HCT116 (cell line): ENCODE data around the gene FNDC1. TPM values are rescaled to one million over a fixed set of nuclear protein-coding genes. Genes with fewer than 3 reads are reported as not detected.

Experiments
- ATAC-seq: fragments of 200-7000 bp; cut with Tn5 transposase; 2 replicates; pipeline ENCODE4 v1.9.1; 2020; ENCODE audit warnings: mild to moderate bottlenecking, moderate library complexity
- BruUV-seq: library from RNA; stranded (reverse); fragments of 400-500 nt; replicated peaks from 2 replicates; lab custom pipeline; 2021; lab: Mats Ljungman, UMichigan
- CTCF ChIA-PET: fragments of 300-600 bp; sonication (Branson Sonifier 250); formaldehyde crosslinking; loops from one replicate; lab custom pipeline; 2021; ENCODE audit warnings: antibody characterized with exemption; lab: Charles Lee
- POLR2A ChIA-PET: fragments of 300-600, 350-600 bp; sonication (Branson Sonifier 250); formaldehyde crosslinking; loops from one replicate; lab custom pipeline; 2021; ENCODE audit warnings: antibody characterized with exemption; lab: Charles Lee
- RAD21 ChIA-PET, 2 experiments: fragments of 300-600 bp; sonication (Branson Sonifier 250); formaldehyde crosslinking; loops; one replicate each; lab custom pipeline; 2023; ENCODE audit warnings: low total read pairs in 2 of 2; ENCODE audit not compliant: uncharacterized antibody in 2 of 2, unreplicated experiment in 2 of 2, low non-redundant PET in 1 of 2; lab: Charles Lee
- DNase-seq: peaks from one replicate; pipeline ENCODE4 v3.0.0-alpha.2; 2010; ENCODE audit warnings: low read depth, low spot score
- H2AFZ ChIP-seq: fragments of 200-600 bp; shearing (Covaris generic), sonication (generic); 2 replicates; pipeline ENCODE4 v1.6.1; 2017; ENCODE audit warnings: low read depth, mixed run types, mixed read lengths, antibody characterized with exemption, low read length; ENCODE audit not compliant: poor library complexity, severe bottlenecking
- H3K27ac ChIP-seq: 2 replicates; pipeline ENCODE4 v1.5.1; 2012; ENCODE audit warnings: low read depth, low read length
- H3K27me3 ChIP-seq: fragments of 200-600 bp; sonication (generic); 2 replicates; pipeline ENCODE4 v1.6.1; 2016; ENCODE audit warnings: mixed run types, low read length, mixed read lengths; ENCODE audit not compliant: insufficient read depth
- H3K36me3 ChIP-seq, 2 experiments: fragments of 200-500 bp in 1 of 2; fragments of 200-600 bp in 1 of 2; sonication (Bioruptor generic) in 1 of 2; sonication (generic) in 1 of 2; 2 replicates each; pipeline versions ENCODE4 v1.5.1 to v1.6.1; 2014 to 2016; ENCODE audit warnings: low read length in 2 of 2, inconsistent platforms in 1 of 2, mixed read lengths in 1 of 2, mixed run types in 1 of 2; ENCODE audit not compliant: insufficient read depth in 2 of 2, control insufficient read depth in 1 of 2
- H3K4me1 ChIP-seq, 2 experiments: fragments of 200-600 bp in 1 of 2; sonication (generic) in 1 of 2; 2 replicates each; pipeline versions ENCODE4 v1.5.1 to v1.6.1; 2012 to 2017; ENCODE audit warnings: low read length in 2 of 2, inconsistent platforms in 1 of 2, mild to moderate bottlenecking in 1 of 2, mixed read lengths in 1 of 2, mixed run types in 1 of 2, moderate library complexity in 1 of 2; ENCODE audit not compliant: insufficient read depth in 2 of 2, control insufficient read depth in 1 of 2
- H3K4me2 ChIP-seq: fragments of 200-600 bp; sonication (generic); 2 replicates; pipeline ENCODE4 v1.6.1; 2017; ENCODE audit warnings: mixed run types, low read length, mixed read lengths
- H3K4me3 ChIP-seq, 2 experiments: fragments of 200-600 bp in 1 of 2; sonication (generic) in 1 of 2; replicated peaks in 1 of 2; 2 replicates each; pipeline ENCODE4 v1.5.1; 2011 to 2016; ENCODE audit warnings: low read length in 2 of 2, control low read depth in 1 of 2, low read depth in 1 of 2, mild to moderate bottlenecking in 1 of 2, mixed read lengths in 1 of 2, mixed run types in 1 of 2
- H3K79me2 ChIP-seq: fragments of 200-600 bp; sonication (generic); 2 replicates; pipeline ENCODE4 v1.6.1; 2017; ENCODE audit warnings: mild to moderate bottlenecking, mixed run types, low read length, moderate library complexity, mixed read lengths; ENCODE audit not compliant: insufficient read depth
- H3K9ac ChIP-seq: fragments of 200-600 bp; sonication (generic); 2 replicates; pipeline ENCODE4 v1.6.1; 2016; ENCODE audit warnings: low read length, mixed read lengths
- H3K9me2 ChIP-seq: fragments of 200-600 bp; sonication (generic), shearing (Covaris generic); 2 replicates; pipeline ENCODE4 v1.6.1; 2017; ENCODE audit warnings: mixed run types, mild to moderate bottlenecking, moderate library complexity; ENCODE audit not compliant: insufficient read depth
- H3K9me3 ChIP-seq, 2 experiments: fragments of 200-500 bp in 1 of 2; fragments of 200-600 bp in 1 of 2; sonication (Bioruptor generic) in 1 of 2; sonication (generic) in 1 of 2; 2 replicates each; pipeline ENCODE4 v1.6.1; 2014 to 2017; ENCODE audit warnings: low read length in 2 of 2, mixed read lengths in 2 of 2, inconsistent platforms in 1 of 2, low read depth in 1 of 2, mild to moderate bottlenecking in 1 of 2, mixed run types in 1 of 2, moderate library complexity in 1 of 2; ENCODE audit not compliant: control insufficient read depth in 1 of 2, insufficient read depth in 1 of 2
- H4K20me1 ChIP-seq: fragments of 200-600 bp; sonication (generic), shearing (Covaris generic); 2 replicates; pipeline ENCODE4 v1.6.1; 2017; ENCODE audit warnings: mixed run types, mild to moderate bottlenecking, moderate library complexity; ENCODE audit not compliant: insufficient read depth
- ATF3 ChIP-seq: IDR thresholded peaks from 2 replicates; pipeline ENCODE4 v1.6.1; 2012
- CBX3 ChIP-seq: IDR thresholded peaks from 2 replicates; pipeline ENCODE4 v1.6.1; 2012; ENCODE audit warnings: low read depth
- CTCF ChIP-seq, 3 experiments: fragments of 200-600 bp in 1 of 3; sonication (generic) in 1 of 3; IDR thresholded peaks in 2 of 3; conservative IDR thresholded peaks in 1 of 3; 2 replicates each; pipeline ENCODE4 v1.5.1; 2012 to 2017; ENCODE audit warnings: low read depth in 2 of 3, low read length in 2 of 3, antibody characterized with exemption in 1 of 3, borderline replicate concordance in 1 of 3, control low read depth in 1 of 3, mild to moderate bottlenecking in 1 of 3, mixed read lengths in 1 of 3, mixed run types in 1 of 3, moderate library complexity in 1 of 3; ENCODE audit not compliant: insufficient read depth in 1 of 3
- EGR1 ChIP-seq: IDR thresholded peaks from 2 replicates; pipeline ENCODE4 v1.6.1; 2012; ENCODE audit warnings: low read depth
- ELF1 ChIP-seq: IDR thresholded peaks from 2 replicates; pipeline ENCODE4 v1.6.1; 2012; ENCODE audit warnings: low read depth, borderline replicate concordance
- EZH2 ChIP-seq: fragments of 200-600 bp; sonication (generic); IDR thresholded peaks from 2 replicates; pipeline ENCODE4 v1.6.1; 2017; ENCODE audit warnings: antibody characterized with exemption, mixed run types
- FOSL1 ChIP-seq: IDR thresholded peaks from 2 replicates; pipeline ENCODE4 v1.6.1; 2012; ENCODE audit warnings: low read depth
- JUND ChIP-seq: IDR thresholded peaks from 2 replicates; pipeline ENCODE4 v1.6.1; 2012
- SRF ChIP-seq: IDR thresholded peaks from 2 replicates; pipeline ENCODE4 v1.6.1; 2012; ENCODE audit warnings: low read depth
- TCF7L2 ChIP-seq: IDR thresholded peaks from 2 replicates; pipeline ENCODE4 v1.7.0; 2011; ENCODE audit warnings: borderline replicate concordance, inconsistent platforms; ENCODE audit not compliant: insufficient read depth, insufficient read length; ENCODE audit errors: extremely low read depth
- ZNF274 ChIP-seq: fragments of 200-500 bp; sonication (Bioruptor generic); IDR thresholded peaks from 2 replicates; pipeline ENCODE4 v1.6.1; 2014; ENCODE audit warnings: mild to moderate bottlenecking, low read depth, low read length, inconsistent platforms
- intact Hi-C: fragments of 100-400 bp; cut with micrococcal nuclease; formaldehyde crosslinking; loops from 2 replicates; pipeline ENCODE4 v1.10.0; 2022
- total RNA-seq: library from RNA; stranded (reverse); gene quantifications from one replicate; pipeline ENCODE4 v1.2.1, GENCODE V29; 2021; ENCODE audit not compliant: unreplicated experiment
- TF ChIP-seq, protein P1 (sequence below): IDR thresholded peaks from 2 replicates; pipeline ENCODE4 v1.6.1; 2012
- TF ChIP-seq, protein P2 (sequence below): IDR thresholded peaks from 2 replicates; pipeline ENCODE4 v1.6.1; 2012; ENCODE audit warnings: low read depth

FNDC1 gene
- total RNA-seq, 1 experiment from 2014 or later: 0.07 TPM

- H3K4me3 ChIP-seq: no peak overlapping the region
- ChIA-PET POLR2A (no interaction called here), CTCF (no interaction called here), RAD21 (no interaction called here)
- no peaks in the 10 kb centered on the region for H4K20me1 ChIP-seq
- intact Hi-C loops: no loop called here
- BruUV-seq: no TSS peak
- peaks cover 6 to 8% of the 10 kb centered on the region in 2 experiments; a peak in 3 of 4 replicates for H3K4me1 ChIP-seq
- H3K79me2 ChIP-seq: no peaks in the 10 kb centered on the region
- no peaks in the 10 kb centered on the region for H3K9me2 ChIP-seq
- DNase-seq (no peak), ATAC-seq (no peak)
- TF ChIP-seq FOSL1 (no peak), ELF1 (no peak), EGR1 (no peak), CBX3 (no peak), CTCF (IDR thresholded peaks at IDR 0.05 in 2 of 3, conservative IDR thresholded peaks at IDR 0.05 in 1 of 3; ENCODE audit: borderline replicate concordance in 1 of 3, insufficient read depth in 1 of 3, low read depth in 2 of 3, low read length in 2 of 3) (no peak), SRF (no peak), ZNF274 (no peak), EZH2 (no peak)
- H3K9ac ChIP-seq: no peak overlapping the region
- no peak overlapping the region for H3K27ac ChIP-seq
- H3K4me2 ChIP-seq: no peak overlapping the region
- peaks cover 15% of the 10 kb centered on the region for H3K27me3 ChIP-seq
- no peaks in the 10 kb centered on the region for H3K9me3 ChIP-seq
- H2AFZ ChIP-seq: no peak overlapping the region
- no peaks in the 10 kb centered on the region for H3K36me3 ChIP-seq
Observed at GRCh38 chr6:159278626-159279025, 109.4 kb downstream of the FNDC1 start.

- BruUV-seq: no TSS peak
- Histone ChIP-seq H3K9me3 (no peaks in the 10 kb centered on the region), H3K27ac (no peak overlapping the region), H3K27me3 (peaks cover 15% of the 10 kb centered on the region), H3K9ac (no peak overlapping the region), H3K79me2 (no peaks in the 10 kb centered on the region), H4K20me1 (no peaks in the 10 kb centered on the region), H2AFZ (no peak overlapping the region), H3K4me3 (no peak overlapping the region), H3K4me2 (peak overlapping the region; percentile 43), H3K4me1 (peaks cover 6 to 8% of the 10 kb centered on the region in 2 experiments; a peak in 3 of 4 replicates), H3K9me2 (no peaks in the 10 kb centered on the region), H3K36me3 (no peaks in the 10 kb centered on the region)
- POLR2A ChIA-PET: no interaction called here
- RAD21 ChIA-PET: no interaction called here
- CTCF ChIA-PET: no interaction called here
- ATAC-seq: peak; percentile 80
- peak; percentile 24 for DNase-seq
- intact Hi-C loops: no loop called here
- TF ChIP-seq EGR1 (no peak), EZH2 (no peak), TCF7L2 (no peak), ZNF274 (no peak), FOSL1 (0 out of 2 replicates have a peak, but pooled peaks have one; percentile 14), ATF3 (no peak), JUND (0 out of 2 replicates have a peak, but pooled peaks have one; percentile 14)
- TF ChIP-seq, protein P1, sequence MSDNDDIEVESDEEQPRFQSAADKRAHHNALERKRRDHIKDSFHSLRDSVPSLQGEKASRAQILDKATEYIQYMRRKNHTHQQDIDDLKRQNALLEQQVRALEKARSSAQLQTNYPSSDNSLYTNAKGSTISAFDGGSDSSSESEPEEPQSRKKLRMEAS: no peak
- TF ChIP-seq, protein P2, sequence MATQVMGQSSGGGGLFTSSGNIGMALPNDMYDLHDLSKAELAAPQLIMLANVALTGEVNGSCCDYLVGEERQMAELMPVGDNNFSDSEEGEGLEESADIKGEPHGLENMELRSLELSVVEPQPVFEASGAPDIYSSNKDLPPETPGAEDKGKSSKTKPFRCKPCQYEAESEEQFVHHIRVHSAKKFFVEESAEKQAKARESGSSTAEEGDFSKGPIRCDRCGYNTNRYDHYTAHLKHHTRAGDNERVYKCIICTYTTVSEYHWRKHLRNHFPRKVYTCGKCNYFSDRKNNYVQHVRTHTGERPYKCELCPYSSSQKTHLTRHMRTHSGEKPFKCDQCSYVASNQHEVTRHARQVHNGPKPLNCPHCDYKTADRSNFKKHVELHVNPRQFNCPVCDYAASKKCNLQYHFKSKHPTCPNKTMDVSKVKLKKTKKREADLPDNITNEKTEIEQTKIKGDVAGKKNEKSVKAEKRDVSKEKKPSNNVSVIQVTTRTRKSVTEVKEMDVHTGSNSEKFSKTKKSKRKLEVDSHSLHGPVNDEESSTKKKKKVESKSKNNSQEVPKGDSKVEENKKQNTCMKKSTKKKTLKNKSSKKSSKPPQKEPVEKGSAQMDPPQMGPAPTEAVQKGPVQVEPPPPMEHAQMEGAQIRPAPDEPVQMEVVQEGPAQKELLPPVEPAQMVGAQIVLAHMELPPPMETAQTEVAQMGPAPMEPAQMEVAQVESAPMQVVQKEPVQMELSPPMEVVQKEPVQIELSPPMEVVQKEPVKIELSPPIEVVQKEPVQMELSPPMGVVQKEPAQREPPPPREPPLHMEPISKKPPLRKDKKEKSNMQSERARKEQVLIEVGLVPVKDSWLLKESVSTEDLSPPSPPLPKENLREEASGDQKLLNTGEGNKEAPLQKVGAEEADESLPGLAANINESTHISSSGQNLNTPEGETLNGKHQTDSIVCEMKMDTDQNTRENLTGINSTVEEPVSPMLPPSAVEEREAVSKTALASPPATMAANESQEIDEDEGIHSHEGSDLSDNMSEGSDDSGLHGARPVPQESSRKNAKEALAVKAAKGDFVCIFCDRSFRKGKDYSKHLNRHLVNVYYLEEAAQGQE: no peak
Observed at GRCh38 chr6:159279790-159280277, 110.6 kb downstream of the FNDC1 start.
